Ishikawa (cell line): ENCODE data around the gene RGS14.

ENCODE experiments used
- CEBPB ChIP-seq: IDR thresholded peaks from 2 replicates; pipeline ENCODE4 v1.6.1; 2012
- CREB1 ChIP-seq: IDR thresholded peaks from 2 replicates; pipeline ENCODE4 v1.6.1; 2012; ENCODE audit warnings: low read depth
- EGR1 ChIP-seq: IDR thresholded peaks from 2 replicates; pipeline ENCODE4 v1.6.1; 2012
- EP300 ChIP-seq: IDR thresholded peaks from 2 replicates; pipeline ENCODE4 v1.6.1; 2012; ENCODE audit warnings: borderline replicate concordance
- FOXM1 ChIP-seq: IDR thresholded peaks from 2 replicates; pipeline ENCODE4 v1.6.1; 2012; ENCODE audit warnings: low read depth, borderline replicate concordance
- MAX ChIP-seq: IDR thresholded peaks from 2 replicates; pipeline ENCODE4 v1.6.1; 2012
- NFIC ChIP-seq: IDR thresholded peaks from 2 replicates; pipeline ENCODE4 v1.6.1; 2012
- RAD21 ChIP-seq: IDR thresholded peaks from 2 replicates; pipeline ENCODE4 v1.6.1; 2012; ENCODE audit warnings: low read depth
- REST ChIP-seq: IDR thresholded peaks from 2 replicates; pipeline ENCODE4 v1.6.1; 2012; ENCODE audit warnings: low read depth, mild to moderate bottlenecking
- TAF1 ChIP-seq: IDR thresholded peaks from 2 replicates; pipeline ENCODE4 v1.6.1; 2012; ENCODE audit warnings: low read depth, mild to moderate bottlenecking
- TCF12 ChIP-seq: IDR thresholded peaks from 2 replicates; pipeline ENCODE4 v1.6.1; 2012; ENCODE audit warnings: low read depth
- TEAD4 ChIP-seq: IDR thresholded peaks from 2 replicates; pipeline ENCODE4 v1.6.1; 2012
- USF1 ChIP-seq: IDR thresholded peaks from 2 replicates; pipeline ENCODE4 v1.6.1; 2012
- YY1 ChIP-seq: IDR thresholded peaks from 2 replicates; pipeline ENCODE4 v1.6.1; 2012; ENCODE audit warnings: low read depth
- ZBTB7A ChIP-seq: IDR thresholded peaks from 2 replicates; pipeline ENCODE4 v1.6.1; 2012; ENCODE audit warnings: low read depth

RGS14 gene

GRCh38 chr5:177410575-177410974 lies 52.9 kb downstream of the RGS14 start:
- TF ChIP-seq FOXM1, result no peak
- no peak for TF ChIP-seq USF1

GRCh38 chr5:177412603-177413233 lies 55.0 kb downstream of the RGS14 start:
- TF ChIP-seq EGR1, result no peak
- TF ChIP-seq YY1, result no peak
- TF ChIP-seq USF1, result no peak
- TF ChIP-seq TEAD4, result no peak
- no peak for TF ChIP-seq TCF12
- no peak for TF ChIP-seq FOXM1
- TF ChIP-seq ZBTB7A, result no peak
- TF ChIP-seq REST, result no peak
- no peak for TF ChIP-seq RAD21

GRCh38 chr5:177414481-177414880 lies 56.8 kb downstream of the RGS14 start:
- TF ChIP-seq MAX, result no peak
- TF ChIP-seq CEBPB, result no peak
- no peak for TF ChIP-seq ZBTB7A
- no peak for TF ChIP-seq CREB1
- no peak for TF ChIP-seq TEAD4
- no peak for TF ChIP-seq YY1
- TF ChIP-seq EGR1, result no peak

- no peak for TF ChIP-seq FOXM1
- no peak for TF ChIP-seq EGR1
- TF ChIP-seq NFIC, result no peak
- no peak for TF ChIP-seq CREB1
- no peak for TF ChIP-seq ZBTB7A
- TF ChIP-seq TEAD4, result no peak
- TF ChIP-seq YY1, result no peak
- TF ChIP-seq TAF1, result no peak
- TF ChIP-seq RAD21, result no peak
- TF ChIP-seq USF1, result no peak
Measured at GRCh38 chr5:177419046-177419445, 61.3 kb downstream of the RGS14 start.

GRCh38 chr5:177421062-177421798 lies 63.5 kb downstream of the RGS14 start:
- TF ChIP-seq TCF12 (no peak), USF1 (no peak), EGR1 (no peak), REST (no peak), RAD21 (no peak), MAX (no peak), FOXM1 (no peak), TEAD4 (no peak), TAF1 (no peak), CEBPB (no peak), EP300 (no peak), YY1 (no peak), ZBTB7A (no peak), CREB1 (no peak), NFIC (no peak)
